Transverse colon (tissue), 4 donors: ENCODE data around the gene FDPS. TPM values are rescaled to one million over a fixed set of nuclear protein-coding genes. Genes with fewer than 3 reads are reported as not detected.
A peak's percentile ranks its signal among the peaks of the same experiment; 100 is the strongest.

ENCODE experiments used
- DNase-seq: peaks from one replicate; pipeline ENCODE4 v3.0.0-alpha.2; 2019
- H3K27ac ChIP-seq, 4 donors: fragments of 200-600 bp; sonication (generic); 2 replicates each; pipeline ENCODE4 v1.5.1; 2016 to 2018; ENCODE audit warnings: inconsistent platforms in 4 of 4
- H3K27me3 ChIP-seq: fragments of 200-600 bp; sonication (generic); 2 replicates; pipeline ENCODE4 v1.5.1; 2017; ENCODE audit warnings: inconsistent platforms
- H3K36me3 ChIP-seq, 4 donors: fragments of 200-600 bp; sonication (generic); 2 replicates each; pipeline ENCODE4 v1.5.1; 2017 to 2019; ENCODE audit warnings: inconsistent platforms in 4 of 4
- H3K4me1 ChIP-seq, 4 donors: fragments of 200-600 bp; sonication (generic); 2 replicates each; pipeline ENCODE4 v1.5.1; 2017 to 2020; ENCODE audit warnings: inconsistent platforms in 4 of 4
- H3K4me3 ChIP-seq, 4 donors: fragments of 200-600 bp; sonication (generic); 1 replicate in 1 of 4; 2 replicates in 3 of 4; pipeline versions ENCODE4 v1.5.1 to v1.6.1; 2017 to 2019; ENCODE audit warnings: inconsistent platforms in 4 of 4
- H3K9me3 ChIP-seq, 2 donors: fragments of 200-600 bp; sonication (generic); 2 replicates each; pipeline ENCODE4 v1.5.1; 2017 to 2019; ENCODE audit warnings: inconsistent platforms in 2 of 2
- CTCF ChIP-seq, 5 experiments: fragments of 200-600 bp in 3 of 5; fragments of 450-650 bp in 2 of 5; sonication (generic) in 3 of 5; IDR thresholded peaks; 1 replicate in 2 of 5; 2 replicates in 3 of 5; pipeline ENCODE4 v1.5.1; 2016 to 2017; ENCODE audit warnings: antibody characterized with exemption in 5 of 5, inconsistent platforms in 3 of 5, mild to moderate bottlenecking in 2 of 5, moderate library complexity in 1 of 5
- EP300 ChIP-seq: sonication (generic); formaldehyde crosslinking; IDR thresholded peaks from one replicate; pipeline ENCODE4 v1.6.1; 2017; ENCODE audit warnings: antibody characterized with exemption, low read depth
- POLR2A ChIP-seq: fragments of 450-650 bp; IDR thresholded peaks from one replicate; pipeline ENCODE4 v1.6.1; 2016; ENCODE audit warnings: antibody characterized with exemption, mild to moderate bottlenecking, moderate library complexity
- POLR2AphosphoS5 ChIP-seq, 3 donors: sonication (generic); formaldehyde crosslinking; IDR thresholded peaks; one replicate each; pipeline ENCODE4 v1.6.1; 2016; ENCODE audit warnings: antibody characterized with exemption in 3 of 3
- WGBS, 2 donors: methylation state at CpG; one replicate each; pipeline ENCODE4 v1.1.5; 2018; ENCODE audit warnings: low coverage in 1 of 2; 5-methylcytosine and 5-hydroxymethylcytosine counted together
- in situ Hi-C, 4 donors: fragments of 200-750 bp; cut with MboI; loops; one replicate each; pipeline versions ENCODE4 v1.15.0 to v1.15.1; 2017; ENCODE audit warnings: low sequenced_read_pairs in 3 of 4, low pct_ligation_motif_present in 1 of 4, low pct_unique_long_range_greater_than_20kb in 1 of 4
- intact Hi-C: fragments of 100-400 bp; cut with DNase I; formaldehyde crosslinking; loops from one replicate; pipeline ENCODE4 v1.15.1; 2023; ENCODE audit warnings: low total_unique reads
- total RNA-seq, 4 donors: library from RNA; depleted of rRNA; stranded (reverse); fragments of >200 nt; gene quantifications; one replicate each; pipeline ENCODE4 v1.1.0, GENCODE V29; 2016

The FDPS gene
- total RNA-seq, 4 donors from 2014 or later: 73.7 to 158 (median 104) TPM

- intact Hi-C loops: no loop called here
- no peaks in the 10 kb centered on the region for H3K36me3 ChIP-seq
- H3K27ac ChIP-seq: no peak overlapping the region
- no peaks in the 10 kb centered on the region for H3K9me3 ChIP-seq
- no peak overlapping the region for H3K4me3 ChIP-seq
- DNase-seq: peak; percentile 43
- WGBS, 2 donors: 77 to 79% methylated on average over 5 to 9 of the region's 9 CpGs
- H3K4me1 ChIP-seq: peaks cover 0 to 10% (median 3%) of the 10 kb centered on the region in 4 donors
- in situ Hi-C loops: no loop called here
- H3K27me3 ChIP-seq: peaks cover 12% of the 10 kb centered on the region
- TF ChIP-seq POLR2A (no peak), CTCF (IDR thresholded peaks at IDR 0.05) (peak in 1 of 5 experiments; percentile 14)
Measured at GRCh38 chr1:155300553-155301329, 7.9 kb upstream of the FDPS start.

- WGBS, 2 donors: 89 to 91% methylated on average over 4 to 5 of the region's 5 CpGs
- in situ Hi-C loops (no loop called here), intact Hi-C loops (no loop called here)
- TF ChIP-seq POLR2A (no peak), EP300 (no peak), POLR2AphosphoS5 (IDR thresholded peaks at IDR 0.05) (no peak), CTCF (IDR thresholded peaks at IDR 0.05) (no peak)
- DNase-seq: no peak
- H3K36me3 ChIP-seq: no peaks in the 10 kb centered on the region
- H3K4me3 ChIP-seq: no peak within 1 kb of the TSS
- H3K4me1 ChIP-seq: peaks cover 0 to 14% (median 3%) of the 10 kb centered on the region in 4 donors
- peaks cover 6% of the 10 kb centered on the region for H3K27me3 ChIP-seq
- no peak within 1 kb of the TSS for H3K27ac ChIP-seq
- no peaks in the 10 kb centered on the region for H3K9me3 ChIP-seq
Measured at GRCh38 chr1:155301342-155301841, 7.3 kb upstream of the FDPS start, which contains the start of gene PKLR. PKLR (minus strand) TSS chr1:155301438; CDS start chr1:155301395, 43 bp downstream.

GRCh38 chr1:155304558-155305063 lies 4.1 kb upstream of the FDPS start:
- Histone ChIP-seq H3K27ac (peak overlapping the region in 3 of 4 donors; percentile 20 to 56 (median 30)), H3K4me1 (peaks cover 5 to 27% (median 12%) of the 10 kb centered on the region in 4 donors), H3K27me3 (no peaks in the 10 kb centered on the region), H3K9me3 (no peaks in the 10 kb centered on the region), H3K36me3 (no peaks in the 10 kb centered on the region), H3K4me3 (peak overlapping the region in 1 of 4 donors; percentile 7)
- in situ Hi-C loops (no loop called here), intact Hi-C loops (no loop called here)
- TF ChIP-seq CTCF (IDR thresholded peaks at IDR 0.05) (no peak), POLR2A (no peak)
- 31 to 54% methylated on average over 5 to 11 of the region's 11 CpGs for WGBS, 2 donors
- no peak for DNase-seq

GRCh38 chr1:155305881-155306391 lies 2.7 kb upstream of the FDPS start:
- 73% methylated on average over 7 of the region's 7 CpGs; no CpG with 5 or more reads in 1 of the 2 donors for WGBS, 2 donors
- in situ Hi-C loops: no loop called here

More at GRCh38 chr1:155305881-155306391, 2.7 kb upstream of the FDPS start:
- H3K4me3 ChIP-seq: no peak overlapping the region
- H3K27ac ChIP-seq: no peak overlapping the region
- peaks cover 10 to 35% (median 20%) of the 10 kb centered on the region in 4 donors for H3K4me1 ChIP-seq
- TF ChIP-seq POLR2A: no peak
- no peak for TF ChIP-seq POLR2AphosphoS5 (IDR thresholded peaks at IDR 0.05)
- no peak for TF ChIP-seq EP300
- TF ChIP-seq CTCF (IDR thresholded peaks at IDR 0.05): no peak
- no peak for DNase-seq
- H3K27me3 ChIP-seq: no peaks in the 10 kb centered on the region
- no peaks in the 10 kb centered on the region for H3K36me3 ChIP-seq
- no peaks in the 10 kb centered on the region for H3K9me3 ChIP-seq
- intact Hi-C loops: no loop called here
